ENCODE measurements around the gene NTPCR. TPM values are rescaled to one million over a fixed set of nuclear protein-coding genes. Genes with fewer than 3 reads are reported as not detected.

NTPCR gene
- total RNA-seq, 1 donor from 2014 or later = 5.8 TPM

DNA sequence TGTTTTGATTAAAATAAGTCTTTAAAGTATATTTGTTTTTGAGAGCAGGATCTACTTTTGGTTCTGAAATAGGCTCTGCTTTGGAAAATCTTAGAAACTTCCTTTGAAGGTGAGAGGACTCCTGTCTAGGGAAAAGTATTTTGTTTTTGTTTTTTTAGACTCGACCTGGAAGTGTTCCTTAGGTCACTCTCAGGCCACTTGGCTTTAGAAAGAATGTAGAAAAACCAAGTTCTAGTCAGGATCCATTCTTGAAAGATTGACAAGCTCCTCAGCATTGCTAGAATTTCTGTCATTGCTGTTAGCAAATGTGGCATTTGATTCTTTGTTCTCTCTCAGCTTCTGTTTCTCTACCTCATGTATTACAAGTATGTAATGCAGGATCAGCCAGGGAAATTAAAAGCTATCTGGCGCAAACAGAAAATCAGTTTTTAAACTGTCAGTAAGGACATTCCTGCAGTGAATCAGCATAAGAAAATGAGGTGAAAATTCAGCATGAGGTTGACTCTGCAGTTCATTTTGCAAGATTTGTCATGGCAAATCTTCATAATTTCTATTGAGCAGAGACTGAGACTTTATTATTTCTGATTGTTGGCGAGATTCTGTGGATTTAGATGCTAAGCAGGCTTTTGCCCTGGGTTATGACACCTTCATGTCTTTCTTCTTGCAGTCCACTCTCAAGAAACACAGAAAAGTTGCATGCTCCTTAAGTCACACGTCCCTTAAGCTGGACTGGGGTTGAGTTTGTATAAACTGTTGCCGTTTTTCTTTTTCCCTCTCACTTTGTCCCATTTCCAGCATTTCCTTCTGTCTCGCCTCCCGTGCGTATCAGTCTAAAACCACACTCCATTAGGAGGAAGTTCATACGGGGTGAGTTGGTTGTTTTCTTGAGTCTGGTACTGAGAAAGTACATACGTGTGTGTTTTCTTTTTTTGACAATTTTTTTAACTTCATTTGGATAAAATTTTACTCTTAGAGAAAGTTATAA, 12.6 kb downstream of the NTPCR start:
- DNase-seq (ENCODE audit: low read depth in 2 of 2) = peak; percentile 15 to 70

- DNase-seq (ENCODE audit: low read depth in 2 of 2) = no peak
Measured at GRCh38 chr1:232964601-232965000, 14.2 kb downstream of the NTPCR start.

- DNase-seq (ENCODE audit: low read depth in 2 of 2) = no peak
Measured at GRCh38 chr1:232965124-232965911, 14.9 kb downstream of the NTPCR start.

DNA sequence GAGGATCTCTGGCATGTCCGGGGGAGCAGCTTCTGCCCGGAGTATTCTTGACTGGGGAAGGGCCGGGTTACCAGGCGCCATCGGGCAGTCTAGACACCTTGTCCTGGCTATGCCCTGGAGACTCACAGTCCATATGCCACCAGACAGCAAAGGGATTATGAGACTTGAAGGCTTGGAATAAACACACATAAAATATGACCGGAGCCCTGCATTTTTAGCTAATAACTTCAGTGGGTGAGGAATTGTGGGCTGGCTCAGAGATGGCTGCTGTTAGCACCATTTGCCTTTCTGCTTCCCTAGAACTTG, 15.5 kb downstream of the NTPCR start:
- no peak for DNase-seq (ENCODE audit: low read depth in 2 of 2)

DNA sequence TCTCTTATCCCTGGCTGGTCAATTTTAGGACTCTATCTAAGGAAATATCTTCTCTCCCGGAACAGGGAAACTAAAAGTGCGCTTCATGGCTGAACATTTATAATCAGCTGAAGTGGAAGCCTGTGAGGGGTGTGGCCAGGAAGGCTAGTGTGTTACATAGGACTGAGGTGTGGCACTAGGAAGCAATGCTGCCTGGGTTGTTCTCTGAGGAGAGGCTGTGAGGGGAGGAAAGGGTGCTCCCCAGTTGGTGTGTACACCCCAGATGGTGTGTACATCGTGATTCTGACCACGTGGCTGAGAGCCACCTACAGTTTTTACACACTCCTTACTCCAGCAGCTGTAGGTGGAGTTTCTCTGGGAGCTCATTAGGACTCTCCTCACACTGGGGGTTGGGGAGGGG, 16.3 kb downstream of the NTPCR start:
- no peak for DNase-seq (ENCODE audit: low read depth in 2 of 2)

GRCh38 chr1:232968391-232968790, 18.0 kb downstream of the NTPCR start:
- DNase-seq (ENCODE audit: low read depth in 2 of 2) = no peak

DNA sequence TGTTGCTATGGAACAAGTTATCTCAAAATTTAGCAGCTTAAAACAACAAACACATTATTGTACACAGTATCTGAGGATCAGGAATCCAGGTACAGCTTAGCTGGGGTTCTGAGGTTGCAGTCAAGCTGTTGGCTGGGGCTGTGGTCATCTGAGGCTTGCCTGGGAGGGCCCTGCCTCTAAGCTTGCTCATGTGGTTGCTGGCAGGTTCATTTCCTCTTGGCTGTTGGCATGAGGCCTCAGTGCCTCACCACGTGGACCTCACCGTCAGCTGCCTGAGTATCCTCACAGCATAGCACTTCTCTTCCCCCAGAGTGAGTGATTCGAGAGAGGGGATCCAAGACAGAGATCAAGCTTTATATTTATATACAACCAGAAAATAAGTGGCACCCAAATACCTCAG, 18.6 kb downstream of the NTPCR start:
- peak; percentile 64 to 79 for DNase-seq (ENCODE audit: low read depth in 2 of 2)

GRCh38 chr1:232969799-232970198, 19.4 kb downstream of the NTPCR start:
- DNase-seq (ENCODE audit: low read depth in 2 of 2) = no peak

DNA sequence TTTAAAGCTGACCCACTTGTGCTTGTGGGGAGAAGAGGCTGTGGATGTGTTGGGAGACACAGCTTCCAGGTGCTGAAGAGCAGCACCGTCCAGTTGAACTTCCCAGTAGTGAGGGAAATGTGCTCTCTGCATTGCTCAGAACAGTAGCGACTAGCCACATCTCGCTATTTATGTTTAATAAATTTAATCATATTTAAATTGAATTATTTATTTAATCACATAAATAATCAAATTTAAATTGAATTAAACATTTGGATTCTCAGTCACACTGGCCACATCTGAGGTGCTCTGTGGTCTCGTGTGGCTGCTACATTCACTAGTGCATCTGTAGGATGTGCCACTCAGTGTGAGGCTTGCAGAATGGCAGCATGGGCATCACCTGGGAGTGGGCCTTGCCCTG, 20.1 kb downstream of the NTPCR start:
- DNase-seq (ENCODE audit: low read depth in 2 of 2) = no peak

DNA sequence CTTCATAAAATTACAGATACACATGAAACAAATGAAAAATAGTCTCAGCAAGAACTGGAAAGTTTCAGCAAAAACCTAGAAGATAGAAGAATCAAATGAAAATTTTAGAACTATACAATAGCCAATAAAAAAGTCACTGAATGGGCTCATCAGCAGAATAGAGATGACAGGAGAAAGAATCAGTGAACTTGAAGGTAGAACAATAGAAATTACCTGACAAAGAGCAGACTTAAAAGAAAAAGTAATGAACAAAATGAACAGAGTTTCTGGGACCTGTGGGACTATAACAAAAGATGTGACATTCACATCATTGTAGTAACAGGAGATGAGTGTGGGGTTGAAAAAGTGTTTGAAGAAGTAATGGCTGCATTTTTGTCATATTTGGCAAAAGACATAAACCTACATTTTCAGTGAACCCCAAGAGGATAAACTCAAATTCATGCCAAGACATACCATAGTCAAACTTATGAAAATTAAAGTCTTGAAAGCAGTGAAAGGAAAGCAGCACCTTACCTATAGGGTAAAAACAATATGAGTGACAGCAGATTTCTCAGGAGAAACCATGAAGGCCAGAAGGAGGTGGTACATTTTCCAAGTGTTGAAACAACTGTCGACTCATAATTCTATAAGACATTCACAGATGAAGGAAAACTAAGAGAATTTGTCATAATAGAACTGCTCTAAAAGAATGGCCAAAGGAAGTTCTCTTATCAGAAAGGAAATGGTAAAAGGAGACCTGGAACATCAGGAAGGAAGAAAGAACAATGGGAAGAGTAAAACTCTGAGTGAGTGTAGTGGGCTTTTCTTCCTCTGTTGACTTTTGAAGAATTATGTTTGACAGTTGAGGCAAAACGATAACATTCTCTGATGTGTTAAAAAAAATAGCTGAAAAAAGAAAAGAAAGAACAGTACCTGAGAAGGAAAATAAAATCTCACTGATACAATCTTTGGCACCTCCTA, 23.5 kb downstream of the NTPCR start:
- DNase-seq (ENCODE audit: low read depth in 2 of 2) = peak; percentile 38 to 48

DNA sequence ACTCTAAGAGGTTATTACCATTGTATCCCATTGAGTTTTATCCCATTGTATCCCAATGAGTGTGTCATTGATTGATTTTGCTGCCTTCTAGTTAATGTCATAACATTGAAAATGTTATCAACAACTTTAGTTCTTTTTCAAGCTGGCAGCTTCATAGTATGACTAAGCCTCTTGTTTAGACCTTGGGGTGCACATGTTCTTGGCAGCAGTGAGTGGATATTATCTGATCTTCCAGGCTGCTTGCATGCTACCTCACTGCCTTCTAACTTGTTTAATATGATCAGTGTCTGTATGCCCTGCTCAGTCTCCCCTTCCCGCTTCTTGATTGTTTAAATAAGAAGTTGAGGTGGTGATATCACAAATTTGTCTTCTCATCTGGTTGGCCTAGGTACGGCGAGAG, 24.6 kb downstream of the NTPCR start:
- DNase-seq (ENCODE audit: low read depth in 2 of 2) = peak in 1 of 2 donors; percentile 82

DNA sequence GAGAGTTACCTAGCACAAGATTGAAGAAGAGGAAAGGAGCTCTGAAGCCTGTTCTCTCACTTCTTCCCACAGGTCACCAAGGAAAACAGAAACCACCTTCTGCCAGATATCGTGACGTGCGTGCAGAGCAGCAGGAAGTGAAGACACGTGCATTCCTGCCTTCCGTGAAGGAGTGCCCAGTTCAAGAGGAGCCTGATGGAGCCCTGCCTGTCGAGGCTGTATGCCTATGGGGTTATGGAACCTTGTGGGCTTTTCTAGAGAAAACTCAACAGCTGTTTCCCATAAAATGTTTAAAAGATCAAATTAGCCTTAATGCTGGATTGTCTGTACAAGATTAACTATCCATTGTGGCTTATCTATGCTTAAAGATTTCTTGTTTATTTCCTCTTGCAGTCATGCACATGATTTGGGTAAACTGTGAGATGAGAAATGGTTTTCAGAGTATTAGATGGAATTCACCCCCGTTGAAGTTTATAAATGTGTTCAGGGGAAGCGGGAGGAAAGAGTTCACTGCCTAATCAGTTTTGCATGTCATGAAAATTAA, 27.8 kb downstream of the NTPCR start:
- DNase-seq (ENCODE audit: low read depth in 2 of 2) = peak in 1 of 2 donors; percentile 80

- peak in 1 of 2 donors; percentile 28 for DNase-seq (ENCODE audit: low read depth in 2 of 2)
Measured at GRCh38 chr1:232978815-232979214, 28.4 kb downstream of the NTPCR start.

DNA sequence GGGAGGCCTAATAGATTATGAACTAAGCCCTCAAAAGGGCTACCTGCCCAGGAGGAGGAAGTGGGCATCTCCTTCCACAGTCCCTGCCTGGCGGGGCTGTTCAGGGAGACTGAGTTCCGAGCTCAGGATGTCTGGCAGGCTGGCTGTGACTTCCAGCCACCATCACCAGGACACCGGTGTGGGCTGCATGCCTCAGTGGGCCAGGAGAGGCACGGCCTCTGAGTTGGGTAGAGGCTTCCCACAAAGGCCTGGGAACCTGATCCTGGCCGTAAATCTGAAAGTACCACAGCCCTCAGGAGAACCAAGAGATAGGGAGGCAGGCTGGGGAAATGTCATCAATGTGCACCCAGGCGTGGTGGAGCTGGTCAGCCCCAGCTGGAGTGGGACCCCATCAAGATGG, 29.1 kb downstream of the NTPCR start:
- no peak for DNase-seq (ENCODE audit: low read depth in 2 of 2)

GRCh38 chr1:232980355-232980978, 30.1 kb downstream of the NTPCR start:
- DNase-seq (ENCODE audit: low read depth in 2 of 2) = no peak

DNA sequence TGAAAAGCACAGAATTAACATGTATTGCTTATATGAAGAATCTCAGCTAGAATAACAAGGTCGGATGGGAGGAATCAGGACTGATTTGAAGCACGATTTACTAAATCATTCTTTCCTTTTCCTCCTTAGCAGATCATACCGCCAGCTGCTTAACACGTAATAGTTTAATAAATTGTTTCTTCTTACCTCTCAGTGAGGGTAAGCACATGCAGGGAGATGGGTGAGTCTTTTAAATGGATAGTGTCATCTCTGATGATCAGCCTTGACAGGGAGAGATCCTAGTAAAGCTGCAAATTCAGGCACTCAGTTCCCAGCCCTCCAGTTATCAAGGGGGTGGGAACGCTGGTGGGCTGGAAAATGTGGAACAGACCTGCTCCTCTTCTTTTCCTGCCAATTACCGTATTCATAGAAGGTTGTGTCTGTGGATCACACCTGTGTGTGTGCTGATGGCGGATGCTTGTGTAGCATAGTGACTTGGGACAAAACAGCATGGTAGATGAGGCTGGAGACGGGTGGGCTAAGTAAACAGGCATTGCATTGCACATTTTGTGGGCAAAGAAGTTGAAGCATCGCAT, 30.7 kb downstream of the NTPCR start:
- DNase-seq (ENCODE audit: low read depth in 2 of 2) = no peak

- no peak for DNase-seq (ENCODE audit: low read depth in 2 of 2)
Measured at GRCh38 chr1:232982238-232982944, 32.0 kb downstream of the NTPCR start.

DNA sequence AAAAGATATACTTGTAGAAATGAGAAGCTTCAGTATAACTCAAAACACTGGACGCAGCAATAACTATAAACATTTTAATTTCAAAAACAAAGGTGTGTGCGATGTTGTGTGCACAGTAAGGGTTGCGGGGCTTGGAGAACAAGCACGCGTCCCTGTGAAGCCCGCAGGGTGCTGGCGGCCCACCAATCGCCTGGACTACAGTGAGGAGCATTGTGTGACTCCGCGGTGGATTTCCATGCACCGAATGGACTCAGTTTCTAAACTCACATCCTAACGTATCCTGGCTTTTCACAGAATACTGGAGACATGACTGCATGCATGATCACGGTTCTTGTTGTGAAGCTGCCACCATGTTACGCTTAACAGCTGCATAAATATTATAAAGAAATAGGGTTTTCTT, 33.0 kb downstream of the NTPCR start:
- DNase-seq (ENCODE audit: low read depth in 2 of 2) = no peak

- DNase-seq (ENCODE audit: low read depth in 2 of 2) = no peak
Measured at GRCh38 chr1:232983817-232984567, 33.6 kb downstream of the NTPCR start.

Measured in lung microvascular endothelial cell (primary cell).